Left lobe of liver (tissue), 2 donors: ENCODE data around the gene TMEM163. TPM values are rescaled to one million over a fixed set of nuclear protein-coding genes. Genes with fewer than 3 reads are reported as not detected.

Source experiments
- ATAC-seq: fragments of 200-7000 bp; cut with Tn5 transposase; one replicate; pipeline ENCODE4 v1.9.1; 2020; ENCODE audit warnings: mild to moderate bottlenecking, moderate library complexity
- DNase-seq: peaks from one replicate; pipeline ENCODE4 v3.0.0-alpha.2; 2020; ENCODE audit warnings: low spot score
- total RNA-seq: library from RNA; stranded (reverse); gene quantifications from one replicate; pipeline ENCODE4 v1.2.1, GENCODE V29; 2021
- donor health status: DM: no; HTN: no; CAD: no; lungs with moderate emphysema.
- donor health status: DM: no; HTN: yes; CAD: no.

Gene TMEM163
- total RNA-seq, 1 donor from 2014 or later = 0.10 TPM

GRCh38 chr2:134462791-134463698 lies 255.8 kb downstream of the TMEM163 start:
- no peak for ATAC-seq
- peak; percentile 5 for DNase-seq

DNA sequence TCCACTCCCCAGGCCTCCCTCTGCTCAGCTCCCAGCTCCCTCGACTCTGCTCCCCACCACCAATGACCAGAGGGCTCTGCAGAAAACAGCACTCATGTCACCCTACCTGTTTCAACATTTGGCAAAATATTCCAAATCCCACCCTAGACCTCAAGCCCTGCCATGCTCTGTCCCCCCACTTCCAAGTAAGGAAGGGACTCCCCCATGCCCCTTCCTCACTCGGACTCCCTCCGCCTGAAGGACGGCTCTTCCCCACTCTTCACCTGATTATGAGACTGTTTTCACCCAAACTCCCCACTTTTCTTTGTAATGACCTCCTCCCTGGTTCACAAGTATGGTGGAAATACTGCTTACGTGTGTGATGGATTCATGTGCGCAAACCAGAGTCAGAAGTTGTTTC lies 256.5 kb downstream of the TMEM163 start:
- DNase-seq (no peak), ATAC-seq (no peak)

DNA sequence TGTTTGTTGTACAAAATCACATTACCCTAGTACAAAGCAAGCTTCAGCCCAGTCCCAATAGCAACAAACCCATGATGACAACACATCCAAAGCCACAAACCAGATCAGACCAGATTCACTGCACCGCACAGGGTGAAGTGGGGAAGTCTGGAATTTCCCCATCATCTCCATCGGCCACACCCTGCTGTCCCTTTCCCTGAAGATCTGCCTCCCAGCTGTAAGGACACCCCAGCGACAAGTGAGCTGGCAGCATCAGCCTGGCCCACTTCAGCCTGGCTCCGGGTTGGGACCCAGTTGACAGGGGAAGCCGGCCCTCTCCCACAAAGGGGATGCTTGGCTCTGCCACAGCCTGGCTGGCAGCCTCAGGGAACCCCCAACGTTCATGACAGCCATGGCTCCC lies 257.3 kb downstream of the TMEM163 start:
- ATAC-seq = no peak
- peak; percentile 28 for DNase-seq

DNA sequence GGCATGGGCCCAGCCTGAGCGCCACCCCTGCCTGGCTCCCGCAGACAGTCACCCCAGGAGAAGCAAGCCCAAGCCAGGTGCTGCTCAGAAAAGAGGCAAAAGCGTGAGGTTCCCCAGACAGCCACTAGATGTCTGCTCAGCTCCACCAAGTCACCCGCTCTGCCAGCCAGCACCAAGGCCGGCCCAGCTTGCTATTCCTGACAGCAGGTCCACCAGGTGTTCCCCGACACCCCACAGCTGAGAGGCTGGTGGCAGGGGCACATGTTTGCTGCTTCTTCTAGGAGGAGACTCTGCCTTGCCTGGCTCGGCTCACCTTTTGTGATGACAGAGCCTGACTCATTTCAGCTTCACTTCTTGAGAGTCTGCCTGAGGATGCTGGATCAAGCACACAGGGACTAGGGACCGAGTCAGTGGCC lies 258.2 kb downstream of the TMEM163 start:
- peak; percentile 89 for ATAC-seq
- peak; percentile 61 for DNase-seq

- DNase-seq (no peak), ATAC-seq (no peak)
These were observed 258.9 kb downstream of the TMEM163 start for GRCh38 chr2:134459706-134460406.

DNA sequence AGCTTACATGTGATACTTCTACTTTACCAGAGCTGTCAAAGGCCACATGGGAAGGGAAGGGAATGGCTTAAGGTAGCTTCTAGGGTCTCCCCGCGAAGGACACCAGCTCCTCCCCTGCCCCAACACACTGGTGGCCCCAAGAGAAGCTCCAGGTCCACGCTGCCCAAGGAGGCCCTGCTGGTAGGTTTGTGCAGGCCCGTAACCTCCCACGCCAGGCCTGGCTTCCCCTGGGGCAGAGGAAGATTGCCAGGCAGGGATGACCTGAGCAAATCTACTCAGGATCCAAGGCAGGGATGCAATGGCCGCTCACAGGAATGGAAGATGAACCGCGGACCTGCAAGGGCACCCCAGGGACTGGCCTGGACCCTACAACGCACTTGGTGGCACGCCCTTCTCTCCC lies 259.9 kb downstream of the TMEM163 start:
- ATAC-seq = no peak
- no peak for DNase-seq

- ATAC-seq (no peak), DNase-seq (no peak)
These were observed 260.3 kb downstream of the TMEM163 start for GRCh38 chr2:134458473-134458853.

- ATAC-seq (peak; percentile 71), DNase-seq (peak; percentile 55)
These were observed 260.9 kb downstream of the TMEM163 start for GRCh38 chr2:134457765-134458472.

DNA sequence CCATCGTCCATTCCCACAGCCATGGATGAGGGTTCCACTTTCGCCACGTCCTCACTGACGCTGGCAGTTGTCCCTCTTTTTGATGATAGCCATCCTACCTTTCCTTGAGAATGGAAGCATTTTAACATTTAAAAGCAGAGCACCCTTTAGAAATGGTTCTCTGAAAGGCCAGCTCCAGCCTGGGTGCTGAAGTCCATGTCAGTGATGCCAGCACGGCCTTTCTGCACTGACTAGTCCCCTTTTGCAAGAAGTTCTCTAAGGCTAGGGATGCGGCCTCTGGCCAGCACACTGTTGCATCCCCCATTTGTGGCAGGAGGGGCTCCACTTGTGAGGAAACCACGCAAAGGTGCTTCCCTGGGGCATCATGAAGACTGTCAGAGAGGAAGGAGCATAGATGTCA lies 261.4 kb downstream of the TMEM163 start:
- no peak for DNase-seq
- ATAC-seq = peak; percentile 50

GRCh38 chr2:134455426-134455825 lies 263.4 kb downstream of the TMEM163 start:
- ATAC-seq (no peak), DNase-seq (no peak)

DNA sequence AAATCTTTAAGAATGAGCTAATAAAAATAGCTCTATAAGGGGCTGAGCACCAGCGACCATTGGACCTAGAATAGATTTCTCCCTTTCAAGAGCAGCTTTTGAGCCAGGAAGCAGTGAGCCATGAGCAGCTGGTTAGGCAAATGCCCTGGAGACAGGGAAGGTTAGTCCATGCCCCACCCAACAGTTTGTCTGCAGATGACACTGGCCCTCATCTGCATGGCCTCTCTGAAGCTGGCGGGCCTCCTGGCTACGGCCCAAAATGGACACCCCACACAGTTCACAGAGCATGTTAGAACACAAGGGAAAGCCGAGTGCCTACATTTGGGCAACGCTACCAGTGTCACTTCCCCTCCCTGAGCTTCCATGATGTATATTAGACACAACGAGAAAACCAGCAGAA lies 263.9 kb downstream of the TMEM163 start:
- DNase-seq (no peak), ATAC-seq (no peak)

DNA sequence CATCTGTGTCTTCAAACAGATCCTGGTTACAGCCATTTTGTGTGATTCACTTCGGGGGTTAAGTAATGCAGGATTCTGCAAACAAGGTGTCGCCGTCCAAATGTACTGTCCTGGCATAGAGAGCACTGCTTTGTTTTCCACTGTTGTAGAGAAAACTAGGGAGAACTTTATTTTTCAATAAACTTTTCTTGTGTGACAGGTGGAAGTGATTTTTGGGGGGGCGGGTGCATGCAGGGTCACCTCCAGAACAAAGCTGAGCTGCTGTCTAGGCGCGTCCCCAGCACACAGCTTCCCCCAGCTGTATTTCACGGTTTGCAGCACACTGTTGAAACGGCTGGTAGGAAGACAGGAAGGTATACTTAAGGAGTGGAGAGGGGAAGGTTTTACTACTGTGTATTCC lies 264.4 kb downstream of the TMEM163 start:
- DNase-seq (no peak), ATAC-seq (no peak)

- ATAC-seq (no peak), DNase-seq (no peak)
These were observed 264.8 kb downstream of the TMEM163 start for GRCh38 chr2:134453973-134454372.

DNA sequence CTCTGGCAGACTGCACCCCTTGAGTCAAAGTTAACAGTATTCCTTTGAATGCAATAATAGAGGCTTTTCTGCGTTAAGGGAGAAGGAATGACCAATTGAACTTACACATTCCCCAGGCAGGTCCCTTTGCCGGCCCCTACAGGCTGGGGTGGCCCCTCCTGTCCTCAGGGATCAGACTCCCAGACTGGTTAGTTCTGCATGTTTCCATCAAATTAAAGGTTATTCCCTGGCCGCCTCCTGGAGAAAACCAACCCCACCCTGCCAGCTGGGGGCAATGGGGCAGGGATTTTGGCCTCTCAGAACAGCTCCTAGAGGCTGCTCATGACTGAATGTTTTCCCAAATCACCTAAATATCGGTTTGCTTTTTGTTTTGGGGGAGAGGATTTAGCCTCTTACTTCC lies 265.3 kb downstream of the TMEM163 start:
- ATAC-seq = no peak
- no peak for DNase-seq

GRCh38 chr2:134452042-134452733 lies 266.6 kb downstream of the TMEM163 start:
- DNase-seq = no peak
- no peak for ATAC-seq

GRCh38 chr2:134451347-134451630 lies 267.5 kb downstream of the TMEM163 start:
- ATAC-seq (no peak), DNase-seq (peak; percentile 36)

DNA sequence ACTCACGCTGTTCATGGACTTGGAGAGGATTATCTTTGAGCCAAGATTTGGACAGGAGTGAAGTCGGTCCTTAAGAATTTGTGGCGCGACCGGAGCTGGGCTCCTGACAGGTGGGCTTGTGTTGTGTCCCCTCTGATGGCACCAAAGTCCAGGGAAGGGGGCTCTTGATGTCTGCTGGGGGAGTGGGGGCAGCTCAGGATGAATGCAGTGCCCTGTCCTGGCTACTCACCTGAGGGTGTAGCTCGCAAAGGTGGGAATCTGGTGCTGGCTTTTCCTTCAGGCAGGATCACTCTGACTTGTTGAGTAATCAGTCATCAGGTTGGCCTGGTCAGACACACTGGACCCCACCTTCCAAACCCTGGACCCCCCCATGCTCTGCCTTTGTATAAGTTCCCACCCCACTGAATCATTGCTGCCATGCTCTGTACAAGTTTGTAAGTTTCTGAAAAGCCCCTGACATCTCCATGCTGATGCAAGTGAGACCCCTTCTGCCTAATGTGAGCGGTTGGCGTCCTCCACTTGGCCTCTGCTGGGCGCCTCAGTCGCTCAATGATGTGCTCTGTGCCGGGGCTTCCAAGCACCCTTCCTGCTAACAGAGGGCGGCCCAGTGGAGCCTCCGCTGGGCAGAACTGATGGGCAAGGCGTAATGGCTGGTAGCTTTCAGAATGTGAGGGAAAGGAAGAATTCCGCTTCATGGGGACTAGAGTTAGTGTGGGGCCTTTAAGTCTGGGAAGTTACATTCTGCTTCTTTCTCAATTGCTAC lies 268.9 kb downstream of the TMEM163 start:
- DNase-seq = no peak
- no peak for ATAC-seq

DNA sequence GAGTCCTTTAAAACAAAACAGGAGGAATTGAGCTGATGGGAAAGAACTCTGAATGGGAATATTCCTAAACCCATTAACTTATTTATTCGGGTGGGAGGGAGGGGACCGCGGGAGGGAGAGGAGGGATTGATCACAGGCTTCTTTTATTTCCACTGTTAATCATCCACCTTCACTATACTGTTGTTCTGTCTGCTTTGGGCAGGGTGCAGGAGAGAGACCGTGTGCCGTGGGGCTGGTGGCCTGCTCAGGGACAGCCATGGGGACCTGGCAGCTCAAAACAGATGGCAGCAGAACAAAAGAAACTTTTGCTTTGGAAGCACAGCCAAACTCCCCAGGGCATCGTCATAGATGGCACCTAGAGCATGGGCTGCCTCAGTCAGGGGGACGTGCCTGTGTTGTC lies 269.6 kb downstream of the TMEM163 start:
- no peak for ATAC-seq
- no peak for DNase-seq

- no peak for ATAC-seq
- no peak for DNase-seq
These were observed 270.1 kb downstream of the TMEM163 start for GRCh38 chr2:134448650-134449049.

DNA sequence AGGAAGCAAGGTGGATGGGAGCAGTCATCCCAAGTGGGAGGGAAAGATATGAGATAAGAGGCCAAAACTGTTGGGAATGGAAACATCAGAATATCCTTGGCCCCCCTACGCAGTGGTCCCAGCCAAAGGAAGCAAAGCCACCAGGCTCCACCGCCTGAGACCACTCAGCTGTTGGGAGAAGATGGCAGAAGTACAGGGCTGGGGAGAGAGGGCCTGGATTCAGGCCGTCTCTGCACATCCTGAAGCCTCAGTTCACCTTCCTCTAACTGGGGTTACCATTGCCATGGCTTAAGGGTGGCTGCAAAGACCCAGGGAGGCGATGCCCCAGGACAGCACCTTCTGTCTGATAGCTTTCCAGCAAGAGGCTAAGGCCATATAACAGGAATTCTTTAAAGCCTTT lies 271.1 kb downstream of the TMEM163 start:
- no peak for ATAC-seq
- DNase-seq = no peak
